UCSD-AML1 (cell line): ENCODE results near the gene PCBP1.
A peak's percentile ranks its signal among the peaks of the same experiment; 100 is the strongest.
"Not testable (repeated sequence)": the region's sequence is repeated elsewhere in the genome, so short reads cannot be mapped to it uniquely, and the experiment has no call there.

Experiments
- DNase-seq: peaks from one replicate; lab custom pipeline; 2025; ENCODE audit not compliant: unreplicated experiment; lab: John Stamatoyannopoulos, UW

The PCBP1 gene

DNA sequence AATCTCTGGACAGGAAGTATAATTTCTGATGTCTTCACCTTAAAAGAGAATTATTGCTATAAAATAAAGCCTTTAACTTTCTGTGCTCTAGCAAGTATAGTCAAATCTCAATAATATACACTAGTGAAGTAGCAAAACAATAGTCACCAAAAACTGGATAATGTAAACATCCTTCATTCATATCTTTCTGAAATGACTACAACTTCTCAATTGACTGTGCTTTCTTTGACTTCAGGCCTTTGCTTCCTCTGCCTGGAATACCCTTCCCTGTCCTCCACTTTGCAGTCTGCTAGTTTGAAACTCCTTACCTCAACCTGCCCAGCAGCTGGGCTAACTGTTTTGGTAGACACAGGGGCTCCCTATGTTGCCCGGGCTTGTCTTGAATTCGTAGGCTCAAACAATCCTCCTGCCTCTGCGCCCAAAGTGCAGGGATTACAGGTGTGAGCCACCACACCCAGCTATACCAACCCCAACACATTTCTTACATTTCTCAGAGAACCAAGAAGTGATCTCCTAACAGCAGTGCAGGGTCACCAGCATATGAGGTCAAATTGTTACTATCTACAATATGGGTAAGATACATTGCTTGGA is 6.6 kb upstream of the PCBP1 start:
- no peak for DNase-seq

- DNase-seq, result no peak
These were observed 6.1 kb upstream of the PCBP1 start for GRCh38 chr2:70081221-70081620.

- no peak for DNase-seq
These were observed 3.7 kb upstream of the PCBP1 start for GRCh38 chr2:70083344-70084156.

- DNase-seq, result no peak
These were observed 2.1 kb upstream of the PCBP1 start for GRCh38 chr2:70084973-70085710.

DNA sequence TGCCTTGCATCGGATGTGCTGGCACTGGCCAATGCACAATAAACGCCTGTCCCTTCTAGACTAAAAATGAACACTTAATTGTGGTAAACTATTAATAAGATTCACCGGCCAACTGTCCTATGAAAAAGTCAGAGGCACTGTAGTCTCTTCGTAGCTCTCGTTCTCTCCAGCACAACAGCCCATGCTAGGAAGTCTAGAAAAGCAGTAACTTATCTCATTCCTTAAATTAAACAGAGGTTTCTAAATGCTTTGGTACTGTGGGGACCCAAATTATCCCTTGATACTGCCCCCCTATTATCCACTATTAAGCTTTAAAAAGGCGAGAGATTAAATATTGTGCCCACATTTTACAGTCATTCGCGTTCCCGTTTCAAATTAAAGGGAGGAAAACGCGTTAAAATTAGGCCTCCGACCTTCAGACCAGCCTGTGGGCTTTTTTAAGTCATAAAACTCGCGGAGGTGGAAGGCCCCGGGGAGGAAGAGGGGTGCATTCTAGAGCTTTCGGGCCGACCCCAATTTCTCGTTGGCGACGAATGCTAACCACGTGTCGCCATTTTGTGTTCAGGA is 1.5 kb upstream of the PCBP1 start:
- no peak for DNase-seq

DNA sequence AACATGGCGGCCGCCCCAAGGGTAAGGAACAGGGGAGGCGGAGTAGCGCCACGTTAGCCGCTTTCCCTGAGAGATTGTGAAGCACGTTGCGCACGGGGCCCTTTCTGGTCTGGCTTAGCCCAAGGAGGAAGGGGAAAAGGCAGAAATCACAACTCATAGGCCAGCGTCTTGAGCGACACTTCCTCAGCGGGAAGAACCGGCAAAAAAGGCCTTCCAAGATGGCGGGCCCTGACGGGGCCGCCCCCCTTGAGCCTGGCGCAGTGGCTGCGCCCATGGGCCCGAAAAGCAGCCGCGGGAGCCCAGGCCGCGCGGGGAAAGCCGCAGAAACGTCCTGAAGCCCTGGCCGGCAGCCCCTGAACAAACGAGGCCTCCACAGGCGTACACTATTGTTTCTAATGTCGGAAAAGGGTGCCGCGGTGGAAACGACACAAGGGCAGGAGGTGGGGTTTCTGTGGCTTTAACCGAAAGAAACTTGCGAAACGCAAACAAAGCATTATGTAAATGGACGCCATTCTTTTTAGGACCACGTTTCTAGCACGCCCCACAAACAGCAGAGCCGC is 919 bp upstream of the PCBP1 start:
- DNase-seq, result peak; percentile 88

DNA sequence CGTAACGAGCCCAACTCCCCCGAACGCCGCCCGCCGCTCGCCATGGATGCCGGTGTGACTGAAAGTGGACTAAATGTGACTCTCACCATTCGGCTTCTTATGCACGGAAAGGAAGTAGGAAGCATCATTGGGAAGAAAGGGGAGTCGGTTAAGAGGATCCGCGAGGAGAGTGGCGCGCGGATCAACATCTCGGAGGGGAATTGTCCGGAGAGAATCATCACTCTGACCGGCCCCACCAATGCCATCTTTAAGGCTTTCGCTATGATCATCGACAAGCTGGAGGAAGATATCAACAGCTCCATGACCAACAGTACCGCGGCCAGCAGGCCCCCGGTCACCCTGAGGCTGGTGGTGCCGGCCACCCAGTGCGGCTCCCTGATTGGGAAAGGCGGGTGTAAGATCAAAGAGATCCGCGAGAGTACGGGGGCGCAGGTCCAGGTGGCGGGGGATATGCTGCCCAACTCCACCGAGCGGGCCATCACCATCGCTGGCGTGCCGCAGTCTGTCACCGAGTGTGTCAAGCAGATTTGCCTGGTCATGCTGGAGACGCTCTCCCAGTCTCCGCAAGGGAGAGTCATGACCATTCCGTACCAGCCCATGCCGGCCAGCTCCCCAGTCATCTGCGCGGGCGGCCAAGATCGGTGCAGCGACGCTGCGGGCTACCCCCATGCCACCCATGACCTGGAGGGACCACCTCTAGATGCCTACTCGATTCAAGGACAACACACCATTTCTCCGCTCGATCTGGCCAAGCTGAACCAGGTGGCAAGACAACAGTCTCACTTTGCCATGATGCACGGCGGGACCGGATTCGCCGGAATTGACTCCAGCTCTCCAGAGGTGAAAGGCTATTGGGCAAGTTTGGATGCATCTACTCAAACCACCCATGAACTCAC is 673 bp downstream of the PCBP1 start:
- DNase-seq, result peak; percentile 58

GRCh38 chr2:70088598-70089219 is 1.4 kb downstream of the PCBP1 start:
- no peak for DNase-seq

GRCh38 chr2:70089220-70089982 is 2.1 kb downstream of the PCBP1 start:
- DNase-seq, result peak; percentile 47

- DNase-seq, result no peak
These were observed 2.8 kb downstream of the PCBP1 start for GRCh38 chr2:70089983-70090525.

DNA sequence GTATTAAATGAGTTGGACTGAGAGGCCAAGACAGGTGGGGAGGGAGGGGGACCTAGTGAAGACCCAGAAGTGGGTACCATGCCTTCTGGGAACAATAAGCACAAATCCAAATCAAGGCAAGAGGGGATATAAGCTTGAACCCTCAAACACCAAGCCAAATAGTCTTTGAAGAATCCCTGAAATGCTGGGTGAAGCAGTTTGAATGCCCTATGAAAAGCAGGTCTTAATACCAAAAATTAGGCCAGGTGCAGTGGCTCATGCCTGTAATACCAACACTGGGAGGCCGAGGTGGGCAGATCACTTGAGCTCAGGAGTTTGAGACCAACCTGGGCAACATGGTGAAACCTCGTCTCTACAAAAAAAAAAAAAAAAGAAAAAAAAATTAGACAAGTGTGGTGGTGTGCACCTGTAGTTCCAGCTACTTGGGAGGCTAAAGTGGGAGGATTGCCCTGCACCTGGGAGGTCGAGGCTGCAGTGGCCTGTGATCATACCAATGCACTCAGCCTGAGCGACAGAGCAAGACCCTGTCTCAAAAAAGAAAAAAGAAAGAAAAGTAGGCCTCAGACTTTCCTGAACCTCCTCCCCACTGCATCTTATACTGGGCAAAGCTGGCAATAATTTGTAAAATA is 3.5 kb downstream of the PCBP1 start:
- DNase-seq, result no peak

- DNase-seq, result no peak
These were observed 4.1 kb downstream of the PCBP1 start for GRCh38 chr2:70091364-70091763.

GRCh38 chr2:70091816-70092215 is 4.5 kb downstream of the PCBP1 start:
- DNase-seq, result no peak

- not testable (repeated sequence) for DNase-seq
These were observed 5.4 kb downstream of the PCBP1 start for GRCh38 chr2:70092576-70093243.

GRCh38 chr2:70094171-70094977 is 7.1 kb downstream of the PCBP1 start:
- peak; percentile 55 for DNase-seq

DNA sequence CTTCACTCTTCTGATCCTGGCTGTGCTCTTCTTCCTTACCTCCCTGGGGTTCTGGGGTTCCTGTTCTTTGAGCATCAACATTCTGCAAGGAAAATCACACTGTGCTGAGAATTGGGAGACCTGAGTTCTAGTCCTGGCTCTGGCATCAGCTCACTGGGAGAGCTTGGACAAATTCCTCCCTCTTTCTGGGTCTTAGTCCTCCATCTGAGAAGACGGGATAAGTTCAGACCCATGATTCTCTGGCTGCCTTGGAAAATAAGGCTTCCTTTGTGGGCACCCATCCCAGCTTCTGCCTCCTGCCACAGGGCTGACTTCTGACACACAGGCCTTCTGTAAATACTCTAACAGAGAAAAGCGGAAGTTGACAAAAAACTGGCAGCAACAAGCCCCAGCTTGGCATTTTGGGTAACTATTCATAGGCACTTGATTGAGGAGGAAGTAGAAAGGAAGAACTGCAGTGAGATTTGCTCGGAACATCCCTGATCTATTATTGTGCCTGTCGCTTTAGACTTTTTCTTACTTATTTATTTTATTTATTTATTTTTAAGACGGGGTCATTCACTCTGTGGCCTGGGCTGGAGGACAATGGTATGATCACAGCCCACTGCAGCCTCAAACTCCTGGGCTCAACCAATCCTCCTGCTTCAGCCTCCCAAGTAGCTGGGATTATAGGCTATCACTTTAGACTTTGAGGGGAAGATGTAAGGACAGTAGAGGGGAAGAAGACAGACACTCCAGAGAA is 7.9 kb downstream of the PCBP1 start:
- DNase-seq, result peak; percentile 70
